Stimulated activated CD4-positive, alpha-beta T cell treated with anti-CD3 and anti-CD28 coated beads, Interleukin-15, amount 100 ng/mL, for 24 hours (primary cell): Measurements from ENCODE around the gene ZNF92.
"Not testable (repeated sequence)": the region's sequence is repeated elsewhere in the genome, so short reads cannot be mapped to it uniquely, and the experiment has no call there.

Source experiments
- DNase-seq: peaks from one replicate; pipeline ENCODE4 v3.0.0-alpha.2; 2020

The ZNF92 gene

DNA sequence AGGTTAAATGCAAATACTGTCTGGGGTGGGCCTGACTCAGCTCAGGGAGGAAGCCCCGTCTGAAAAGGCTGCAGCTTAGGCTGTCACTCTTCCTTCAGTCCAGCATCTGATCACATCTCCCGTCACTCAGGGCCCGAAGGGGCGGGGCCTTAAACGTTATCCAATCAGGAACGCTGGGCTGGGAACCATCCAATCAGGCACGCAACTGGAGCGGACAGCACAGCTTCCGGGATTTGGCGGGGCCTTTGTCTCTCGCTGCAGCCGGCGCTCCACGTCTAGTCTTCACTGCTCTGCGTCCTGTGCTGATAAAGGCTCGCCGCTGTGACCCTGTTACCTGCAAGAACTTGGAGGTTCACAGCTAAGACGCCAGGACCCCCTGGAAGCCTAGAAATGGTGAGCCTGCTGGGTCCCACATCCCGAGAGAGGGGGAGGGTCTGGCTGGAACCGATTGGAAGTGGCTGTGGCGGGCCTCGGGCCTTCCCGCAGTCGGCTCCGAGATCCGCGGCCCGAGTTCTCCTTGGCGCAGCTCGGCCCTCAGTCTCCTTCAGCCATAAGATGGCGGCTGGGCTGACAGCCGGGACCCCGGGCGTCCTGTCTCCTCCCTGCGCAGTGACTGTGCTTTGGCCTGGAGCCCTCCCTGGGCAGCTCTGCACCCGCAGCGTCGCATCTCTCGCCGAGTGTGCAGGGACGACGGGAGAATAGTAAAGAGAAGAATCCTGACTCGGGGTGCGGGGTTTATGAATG lies at the start of gene ZNF92:
Gene ZNF92, plus strand, starts transcription at position 248 of the 744 bp plus-strand sequence. Its CDS starts 143 bp downstream, at position 391.
- peak; percentile 98 for DNase-seq

DNA sequence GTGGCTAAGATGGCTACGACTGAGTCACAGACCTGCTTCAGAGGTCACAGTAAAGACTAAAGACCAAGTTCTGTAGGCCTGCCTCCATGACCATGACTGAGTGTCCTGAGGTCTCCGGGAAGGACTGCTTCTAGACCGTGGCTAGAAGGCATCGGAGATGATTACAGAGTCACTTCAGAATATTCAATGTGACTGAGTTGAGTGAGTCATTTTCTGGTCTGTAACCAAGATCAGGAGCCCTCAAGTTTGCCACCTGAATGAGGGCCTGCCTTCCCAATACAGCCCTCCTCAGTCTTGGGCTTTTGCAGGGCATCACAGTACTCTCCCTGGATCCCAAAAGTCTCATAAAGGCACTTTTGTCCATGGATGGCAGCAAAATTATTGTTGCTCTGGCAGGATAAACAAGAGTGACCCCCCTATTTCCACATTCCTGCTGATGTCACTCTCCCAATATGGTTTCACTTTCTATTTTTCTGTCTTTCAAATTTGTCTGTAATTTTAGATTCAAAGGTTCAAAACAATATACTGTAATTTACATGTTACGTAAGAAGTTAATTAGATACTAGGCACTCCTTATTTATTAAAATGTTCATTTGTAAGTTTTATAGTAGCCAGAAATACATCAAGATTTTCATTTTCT lies 47.7 kb upstream of the ZNF92 start:
- no peak for DNase-seq

DNA sequence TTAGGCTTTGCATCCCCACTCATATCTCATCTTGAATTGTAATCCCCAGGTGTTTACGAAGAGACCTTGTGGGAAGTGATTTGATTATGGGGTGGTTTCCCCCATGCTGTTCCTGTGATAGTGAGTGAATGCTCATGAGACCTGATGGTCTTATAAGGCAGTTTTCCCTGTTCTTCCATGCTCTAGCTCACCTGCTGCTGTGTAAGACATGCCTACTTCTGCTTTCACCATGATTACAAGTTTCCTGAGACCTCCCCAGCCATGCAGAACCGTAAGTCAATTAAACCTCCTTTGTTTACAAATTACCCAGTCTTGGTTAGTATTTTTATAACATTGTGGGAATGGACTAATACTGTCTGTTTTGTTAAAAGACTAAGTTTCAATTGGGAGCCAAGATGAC lies 35.3 kb upstream of the ZNF92 start:
- no peak for DNase-seq

DNA sequence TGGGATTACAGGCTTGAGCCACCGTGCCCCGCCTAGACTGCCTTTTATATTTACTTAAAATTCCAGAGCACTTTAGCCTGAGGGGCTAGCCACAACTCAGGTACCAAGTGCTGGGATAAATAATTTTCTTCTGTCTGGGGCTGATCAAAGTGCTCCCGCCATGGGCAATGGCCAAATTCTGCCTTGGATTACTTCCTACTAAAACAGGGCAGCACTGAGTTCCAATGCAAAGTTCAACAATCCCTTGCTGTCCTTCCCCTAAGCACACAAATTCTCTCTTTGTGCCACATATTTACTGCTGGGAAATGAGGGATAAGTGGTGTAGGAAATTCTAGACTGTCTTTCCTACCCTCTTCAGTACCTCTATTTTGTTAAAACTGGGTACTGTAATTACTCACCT lies 34.4 kb upstream of the ZNF92 start:
- no peak for DNase-seq

DNA sequence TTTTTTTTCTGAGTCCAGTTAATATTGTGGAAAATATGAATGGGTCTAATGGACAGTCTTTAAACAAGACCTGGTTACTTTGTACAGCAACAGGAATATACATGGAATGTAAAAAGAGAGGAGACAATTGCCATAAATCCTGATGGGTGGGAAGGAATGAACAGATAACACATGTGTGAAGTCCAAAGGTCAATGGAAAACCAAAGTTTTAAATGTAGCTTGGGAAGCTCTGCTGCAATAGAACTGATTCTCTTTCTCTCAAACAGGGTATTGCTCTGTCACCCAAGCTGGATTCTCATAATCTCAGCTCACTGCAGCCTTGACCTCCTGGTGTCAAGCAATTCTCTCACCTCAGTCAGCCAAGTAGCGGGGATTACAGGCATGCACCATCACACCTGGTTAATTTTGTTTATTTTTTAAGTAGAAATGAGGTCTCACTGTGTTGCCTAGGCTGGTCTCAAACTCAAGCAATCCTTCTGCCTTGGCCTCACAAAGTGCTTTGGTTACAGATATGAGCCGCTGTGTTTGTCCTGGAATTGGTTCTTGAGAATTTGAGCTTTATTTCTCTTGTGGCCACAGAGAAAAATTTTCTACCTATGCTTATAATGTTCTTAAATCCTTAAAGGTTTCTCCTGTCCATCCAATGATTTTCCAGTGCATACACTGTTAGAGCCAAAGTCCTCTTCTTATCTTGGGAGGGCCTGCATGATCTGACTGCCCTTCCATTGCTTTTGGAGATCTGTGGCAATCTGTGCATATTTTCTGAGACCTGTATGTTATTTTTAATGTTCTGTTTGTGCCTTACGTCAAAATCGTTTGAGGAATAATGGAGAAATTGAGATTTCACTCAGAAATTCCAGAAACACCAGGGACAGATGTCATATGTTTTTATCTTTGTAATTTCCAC lies 30.7 kb upstream of the ZNF92 start:
- DNase-seq = no peak

DNA sequence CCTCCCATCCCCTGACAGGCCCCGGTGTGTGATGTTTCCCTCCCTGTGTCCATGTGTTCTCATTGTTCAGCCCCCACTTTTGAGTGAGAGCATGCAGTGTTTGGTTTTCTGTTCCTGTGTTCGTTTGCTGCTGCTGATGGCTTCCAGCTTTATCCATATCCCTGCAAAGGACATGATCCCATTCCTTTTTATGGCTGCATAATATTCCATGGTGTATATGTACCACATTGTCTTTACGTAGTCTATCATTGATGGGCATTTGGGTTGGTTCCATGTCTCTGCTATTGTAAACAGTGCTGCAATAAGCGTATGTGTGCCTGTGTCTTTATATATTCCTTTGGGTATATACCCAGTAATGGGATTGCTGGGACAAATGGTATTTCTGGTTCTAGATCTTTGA lies 29.1 kb upstream of the ZNF92 start:
- DNase-seq = not testable (repeated sequence)

DNA sequence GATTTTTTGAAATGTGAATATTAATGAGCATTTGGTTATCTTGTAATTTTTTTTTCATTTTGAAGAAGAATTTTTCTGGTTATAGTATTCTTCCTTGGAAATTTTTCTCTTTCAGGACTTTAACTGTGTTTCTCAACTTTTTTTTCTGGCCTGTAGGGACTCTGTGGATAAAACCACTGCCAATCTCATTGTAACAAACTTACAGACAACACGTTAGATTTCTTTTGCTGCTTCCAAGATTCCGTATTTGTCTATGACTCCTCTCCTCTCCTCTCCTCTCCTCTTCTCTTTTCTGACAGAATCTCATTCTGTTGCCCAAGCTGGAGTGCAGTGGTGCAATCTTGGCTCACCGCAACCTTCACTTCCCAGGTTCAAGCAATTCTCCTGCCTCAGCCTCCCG lies 19.4 kb upstream of the ZNF92 start:
- no peak for DNase-seq

DNA sequence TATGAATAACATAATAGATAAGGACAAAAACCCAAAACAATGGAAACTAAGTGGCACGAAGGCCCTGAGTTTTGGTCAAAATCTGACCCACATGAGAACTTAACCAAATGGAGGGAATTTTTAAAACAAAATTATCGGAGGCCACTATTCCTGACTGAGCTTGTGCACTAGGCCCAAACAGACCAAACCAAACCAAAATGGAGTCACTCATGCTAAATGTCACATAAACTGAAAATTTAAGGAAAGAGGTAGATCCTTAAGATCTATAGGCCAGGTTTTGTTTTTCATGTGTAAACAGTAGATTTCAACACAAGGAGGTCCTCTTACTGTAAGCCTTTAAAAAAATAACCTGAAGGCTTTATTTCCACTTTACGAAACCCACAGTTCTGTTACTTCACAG lies 3.8 kb upstream of the ZNF92 start:
- no peak for DNase-seq

DNA sequence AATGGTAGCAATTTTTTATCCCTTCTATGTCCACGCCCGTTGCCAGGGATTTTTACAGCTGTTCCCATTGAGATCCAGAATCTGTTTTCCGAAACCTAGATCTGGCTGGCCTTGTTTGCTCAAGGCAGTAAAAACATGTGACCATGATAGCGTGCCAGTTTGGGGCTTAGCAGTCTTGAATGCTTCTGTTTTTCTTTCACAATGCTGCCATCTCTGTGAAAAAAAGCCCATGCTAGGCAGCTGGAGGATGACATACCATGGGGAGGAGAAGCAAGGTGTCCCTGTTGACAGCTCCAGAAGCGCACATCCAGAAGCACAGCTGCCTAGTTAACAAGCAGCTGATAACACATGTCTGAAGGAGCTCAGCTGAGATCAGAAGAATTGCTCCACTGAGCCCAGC lies 2.2 kb upstream of the ZNF92 start:
- DNase-seq = no peak

DNA sequence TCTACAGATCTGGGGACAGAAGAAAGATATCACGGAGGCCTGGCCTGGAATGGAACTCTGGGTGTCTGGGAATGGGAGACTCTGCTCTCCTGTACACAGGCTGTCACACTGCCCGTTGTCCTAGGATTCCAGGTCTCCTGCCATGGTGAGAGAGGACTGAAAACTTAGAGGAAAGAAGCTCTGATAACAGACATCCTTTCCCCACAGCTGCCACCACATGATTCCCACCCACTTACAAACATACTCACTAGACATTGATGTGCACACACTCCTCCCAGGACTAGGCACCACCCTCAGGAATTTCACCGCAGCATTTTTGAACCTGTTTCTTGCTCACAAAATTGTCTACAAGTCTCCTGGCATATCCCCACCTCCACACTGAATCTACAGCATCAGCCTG lies 5.7 kb downstream of the ZNF92 start:
- DNase-seq = no peak

DNA sequence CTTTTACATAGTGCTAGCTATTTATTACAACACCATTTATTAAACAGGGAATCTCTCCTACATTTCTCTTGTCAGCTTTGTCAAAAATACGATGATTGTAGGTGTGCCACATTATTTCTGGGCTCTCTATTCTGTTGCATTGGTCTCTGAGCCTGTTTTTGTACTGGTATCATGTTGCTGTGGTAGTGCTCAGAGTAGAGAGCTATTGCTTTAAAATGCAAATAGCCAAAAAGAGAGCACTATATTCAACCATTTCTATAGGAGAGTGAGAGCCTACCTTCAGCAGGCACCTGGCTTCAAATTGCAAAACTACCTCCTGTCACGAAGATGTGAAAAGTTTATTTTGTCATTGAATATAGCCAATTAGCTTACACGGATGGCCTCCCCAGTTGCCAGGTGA lies 8.1 kb downstream of the ZNF92 start:
- DNase-seq = no peak

DNA sequence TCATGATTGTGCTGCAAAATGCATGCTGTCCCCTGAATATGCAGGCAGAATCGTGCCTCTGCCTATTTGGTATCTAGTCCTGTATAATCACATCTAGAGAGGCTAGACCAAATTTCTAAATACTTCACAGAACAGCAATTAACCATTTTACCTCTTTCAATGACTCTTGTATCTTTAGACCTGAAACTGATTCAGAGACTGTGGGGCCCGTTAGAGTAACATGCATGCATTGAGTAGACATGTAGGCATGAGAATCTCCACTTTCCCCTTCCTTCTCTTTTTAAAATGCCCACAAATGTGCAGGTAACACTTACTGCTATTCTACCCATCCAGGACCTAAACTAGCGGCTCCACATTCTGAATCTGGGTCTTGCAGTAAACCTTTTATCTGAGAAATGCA lies 8.8 kb downstream of the ZNF92 start:
- DNase-seq = no peak

DNA sequence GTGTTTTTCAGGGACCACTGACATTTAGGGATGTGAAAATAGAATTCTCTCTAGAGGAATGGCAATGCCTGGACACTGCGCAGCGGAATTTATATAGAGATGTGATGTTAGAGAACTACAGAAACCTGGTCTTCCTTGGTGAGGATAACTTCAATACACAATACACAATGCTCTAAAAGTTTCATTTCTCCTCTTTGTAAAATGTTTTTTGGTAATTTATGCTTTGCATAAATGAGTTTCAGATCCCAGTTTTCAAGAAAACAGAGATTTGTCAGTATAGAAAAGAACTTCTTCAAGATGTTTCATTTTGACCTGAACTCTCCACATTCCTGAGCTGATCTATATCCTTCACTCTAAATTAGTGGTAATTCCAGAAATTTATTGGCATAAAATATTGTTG lies 14.2 kb downstream of the ZNF92 start:
- DNase-seq = no peak

DNA sequence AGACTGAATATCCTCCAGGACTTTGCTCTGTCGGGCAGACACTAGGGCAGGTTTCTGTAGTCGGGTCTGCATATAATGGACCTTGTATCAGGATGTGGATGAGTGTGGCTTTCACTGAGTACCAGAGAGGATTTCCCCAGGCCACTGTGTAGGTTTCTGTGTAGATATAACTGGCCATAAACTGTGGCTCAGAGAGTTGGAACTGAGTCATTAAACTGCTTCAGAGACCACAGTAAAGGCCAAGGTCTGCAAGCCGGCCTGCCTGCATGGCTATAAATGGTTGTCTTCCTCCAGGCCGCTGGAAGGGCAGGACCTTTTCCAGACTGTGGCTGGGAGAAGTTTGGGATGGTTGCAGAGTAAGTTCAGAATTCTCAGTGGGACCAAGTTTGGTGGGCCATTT lies 16.9 kb downstream of the ZNF92 start:
- no peak for DNase-seq

DNA sequence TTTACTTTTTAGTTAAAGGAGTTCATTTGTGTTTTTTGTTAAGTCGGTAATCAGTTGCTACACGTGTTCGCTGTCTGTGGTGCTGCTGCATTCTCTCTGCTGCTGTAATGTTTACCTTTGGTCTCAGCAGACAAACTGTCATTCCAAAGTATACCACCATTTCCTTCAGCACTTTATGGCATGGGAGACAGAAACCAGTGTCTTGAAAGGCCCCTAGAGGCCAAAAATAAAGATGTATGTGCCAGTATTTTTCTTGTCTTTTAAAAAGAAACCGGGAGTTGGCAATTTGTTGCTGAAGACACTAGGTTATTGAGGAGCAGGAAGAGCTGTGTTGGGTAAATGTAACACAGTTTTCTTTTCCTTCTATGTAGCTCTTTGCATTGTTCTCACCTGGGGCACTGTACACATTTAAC lies 24.1 kb downstream of the ZNF92 start:
- no peak for DNase-seq

DNA sequence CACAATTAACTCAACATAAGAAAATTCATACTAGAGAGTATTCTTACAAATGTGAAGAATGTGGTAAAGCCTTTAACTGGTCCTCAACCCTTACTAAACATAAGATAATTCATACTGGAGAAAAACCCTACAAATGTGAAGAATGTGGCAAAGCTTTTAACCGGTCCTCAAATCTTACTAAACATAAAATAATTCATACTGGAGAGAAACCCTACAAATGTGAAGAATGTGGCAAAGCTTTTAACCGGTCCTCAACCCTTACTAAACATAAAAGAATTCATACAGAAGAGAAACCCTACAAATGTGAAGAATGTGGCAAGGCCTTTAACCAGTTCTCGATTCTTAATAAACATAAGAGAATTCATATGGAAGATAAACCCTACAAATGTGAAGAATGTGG lies 25.0 kb downstream of the ZNF92 start:
- not testable (repeated sequence) for DNase-seq

DNA sequence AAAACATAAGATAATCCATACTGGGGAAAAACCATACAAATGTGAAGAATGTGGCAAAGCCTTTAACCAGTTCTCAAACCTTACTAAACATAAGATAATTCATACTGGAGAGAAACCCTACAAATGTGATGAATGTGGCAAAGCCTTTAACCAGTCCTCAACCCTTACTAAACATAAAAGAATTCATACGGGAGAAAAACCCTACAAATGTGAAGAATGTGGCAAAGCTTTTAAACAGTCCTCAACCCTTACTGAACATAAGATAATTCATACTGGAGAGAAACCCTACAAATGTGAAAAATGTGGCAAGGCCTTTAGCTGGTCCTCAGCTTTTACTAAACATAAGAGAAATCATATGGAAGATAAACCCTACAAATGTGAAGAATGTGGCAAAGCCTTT lies 25.4 kb downstream of the ZNF92 start:
- not testable (repeated sequence) for DNase-seq

DNA sequence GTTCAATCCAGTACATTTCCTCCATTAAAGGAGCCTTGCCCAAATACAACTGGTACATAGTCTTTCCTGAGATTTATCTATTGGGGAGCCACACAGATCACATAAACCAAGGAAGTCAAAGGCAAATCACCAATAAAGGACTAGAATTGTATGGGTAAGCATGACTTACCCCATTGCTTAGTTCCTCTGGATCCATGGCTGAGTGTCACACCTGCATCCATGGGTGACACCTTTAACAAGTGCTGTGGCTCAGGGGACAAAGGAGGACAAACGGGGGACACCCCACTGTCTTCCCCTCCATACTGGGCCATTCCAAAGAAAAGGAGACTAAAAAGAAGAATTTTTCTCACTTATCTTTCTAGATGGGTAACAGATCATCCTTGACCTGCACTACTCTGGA lies 30.4 kb downstream of the ZNF92 start:
- no peak for DNase-seq

DNA sequence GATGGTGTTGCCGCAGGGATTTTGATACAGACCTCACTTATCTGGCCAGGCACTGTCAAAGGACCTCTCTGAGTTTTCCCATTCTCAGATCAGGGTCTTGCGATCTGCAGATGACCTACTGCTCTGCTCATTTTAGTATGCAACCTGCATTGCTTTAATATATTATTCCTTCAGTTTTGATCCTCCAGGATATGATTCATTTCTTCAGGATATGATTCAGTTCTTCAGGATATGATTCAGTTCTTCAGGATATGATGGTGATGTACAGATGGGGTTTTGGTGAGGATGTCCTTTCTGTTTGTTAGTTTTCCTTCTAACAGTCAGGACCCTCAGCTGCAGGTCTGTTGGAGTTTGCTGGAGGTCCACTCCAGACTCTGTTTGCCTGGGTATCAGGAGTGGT lies 33.1 kb downstream of the ZNF92 start:
- DNase-seq = not testable (repeated sequence)

DNA sequence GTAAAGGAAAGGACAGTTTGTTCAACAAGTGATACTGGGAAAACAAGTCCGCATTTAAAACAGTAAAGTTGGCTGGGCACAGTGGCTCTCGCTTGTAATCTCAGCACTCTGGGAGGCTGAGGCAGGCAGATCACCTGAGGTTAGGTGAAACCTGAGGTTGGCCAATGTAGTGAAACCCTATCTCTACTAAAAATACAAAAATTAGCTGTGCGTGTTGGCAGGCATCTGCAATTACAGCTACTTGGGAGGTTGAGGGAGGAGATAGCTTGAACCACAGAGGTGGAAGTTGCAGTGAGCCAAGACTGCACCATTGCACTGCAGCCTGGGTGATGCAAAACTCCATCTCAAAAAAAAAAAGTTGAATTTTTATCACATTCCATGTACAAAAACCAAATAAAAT lies 35.7 kb downstream of the ZNF92 start:
- DNase-seq = no peak

DNA sequence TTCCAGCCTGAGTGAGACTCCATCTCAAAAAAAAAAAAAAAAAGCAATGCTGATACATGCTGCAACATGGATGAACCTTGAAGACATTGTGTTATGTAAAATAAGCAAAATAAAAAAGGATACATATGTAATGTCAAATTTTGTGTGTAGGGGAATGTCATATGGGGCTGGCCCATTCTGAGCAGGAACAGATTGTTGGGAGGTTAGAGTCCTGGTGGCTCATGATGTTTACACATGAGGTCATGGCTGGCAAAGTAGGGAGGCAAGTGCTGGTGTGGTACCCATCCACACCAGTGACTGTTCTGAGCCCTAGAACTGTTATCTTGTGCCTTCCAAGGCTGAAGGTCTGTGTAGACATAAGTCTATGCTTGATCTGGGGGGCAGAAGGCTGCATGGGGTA lies 37.6 kb downstream of the ZNF92 start:
- DNase-seq = no peak

DNA sequence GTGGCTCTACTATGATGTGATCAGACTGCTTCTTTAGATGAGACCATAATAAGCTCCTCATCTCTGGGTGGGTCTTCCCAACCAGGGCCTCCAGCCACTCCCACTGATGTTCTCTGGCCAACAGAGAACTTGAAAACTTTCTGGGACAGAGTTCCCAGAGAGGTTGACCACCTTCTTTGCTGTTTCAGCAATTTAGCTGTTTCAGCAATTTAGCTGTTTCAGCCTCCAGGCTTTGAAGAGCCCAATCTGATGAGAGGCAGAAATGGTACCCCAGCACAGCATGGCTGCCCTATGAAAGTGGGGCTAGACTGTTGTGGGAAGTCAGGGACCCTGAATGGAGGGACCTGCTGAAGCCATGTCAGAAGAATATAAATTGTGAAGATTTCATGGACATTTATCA lies 49.0 kb downstream of the ZNF92 start:
- no peak for DNase-seq

DNA sequence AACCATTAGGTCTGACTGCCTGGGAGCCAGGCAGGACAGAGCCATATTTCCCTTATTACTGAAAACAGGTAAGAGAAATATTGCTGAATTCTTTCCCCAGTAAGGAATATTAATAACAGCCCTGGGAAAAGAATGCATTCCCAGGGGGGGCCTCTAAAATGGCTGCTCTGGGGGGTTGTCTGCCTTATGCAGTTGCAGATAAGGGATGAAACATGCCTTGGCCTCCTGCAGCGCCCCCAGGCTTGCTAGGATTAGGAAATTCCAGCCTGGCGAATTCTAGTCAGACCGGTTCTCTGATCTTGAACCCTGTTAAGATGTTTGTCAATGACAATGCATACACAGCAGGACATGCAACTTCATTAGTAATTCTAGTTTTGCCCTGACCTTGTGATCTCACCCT lies 49.6 kb downstream of the ZNF92 start:
- DNase-seq = not testable (repeated sequence)
